ENCODE measurements around the gene MBD6. TPM values are rescaled to one million over a fixed set of nuclear protein-coding genes. Genes with fewer than 3 reads are reported as not detected.

MBD6 gene
- 10 to 100 TPM; 94.2 to 96.7 TPM for total RNA-seq

GRCh38 chr12:57522011-57522886 lies at the start of gene MBD6:
Gene MBD6 (plus strand): TSS chr12:57522824. CDS start chr12:57524304, 1,480 bp downstream.
- ATAC-seq (ENCODE audit: low read depth): peak; percentile 52
- peaks cover 51% of the 10 kb centered on the region for H3K4me1 Mint-ChIP-seq
- POLR2A ChIA-PET: interaction anchor here (2.6 kb wide), 1 partner anchor 45 kb away, joined by 11 read pairs; no protein-coding TSS in a partner anchor

GRCh38 chr12:57473392-57473791 lies 49.2 kb upstream of the MBD6 start:
- Mint-ChIP-seq H3K4me1 (peaks cover 31% of the 10 kb centered on the region), H3K36me3 (peaks cover 50% of the 10 kb centered on the region), H3K27me3 (no peaks in the 10 kb centered on the region), H3K27ac (peak overlapping the region; percentile 35), H3K4me3 (peak overlapping the region; percentile 17), H3K9me3 (no peaks in the 10 kb centered on the region)
- POLR2A ChIA-PET: interaction anchor here (8.0 kb wide), 1 partner anchor 11 kb away, joined by 119 read pairs; the partner anchor contains the start of gene GLI1
- DNase-seq (no peak), ATAC-seq (ENCODE audit: low read depth) (no peak)

More at GRCh38 chr12:57522011-57522886, at the start of gene MBD6:
- no peaks in the 10 kb centered on the region for H3K9me3 Mint-ChIP-seq
- no peaks in the 10 kb centered on the region for H3K27me3 Mint-ChIP-seq
- H3K4me3 Mint-ChIP-seq: peak within 1 kb of the TSS; percentile 97
- peak; percentile 97 for DNase-seq
- peak within 1 kb of the TSS; percentile 100 for H3K27ac Mint-ChIP-seq
- peaks cover 22% of the 10 kb centered on the region for H3K36me3 Mint-ChIP-seq

- peaks cover 36% of the 10 kb centered on the region for H3K4me1 Mint-ChIP-seq
- no peaks in the 10 kb centered on the region for H3K27me3 Mint-ChIP-seq
- peak overlapping the region; percentile 84 for H3K4me3 Mint-ChIP-seq
- H3K27ac Mint-ChIP-seq: no peak overlapping the region
- no peaks in the 10 kb centered on the region for H3K9me3 Mint-ChIP-seq
- ATAC-seq (ENCODE audit: low read depth) (no peak), DNase-seq (no peak)
- POLR2A ChIA-PET: interaction anchor here (2.1 to 8.0 kb wide), 2 partner anchors 12 to 46 kb away, joined by 5 to 119 read pairs; partner anchors contain the start of gene GLI1
- H3K36me3 Mint-ChIP-seq: peaks cover 50% of the 10 kb centered on the region
Measured at GRCh38 chr12:57473886-57474285, 48.7 kb upstream of the MBD6 start.

- Mint-ChIP-seq H3K4me3 (peak overlapping the region; percentile 84), H3K9me3 (no peaks in the 10 kb centered on the region)
Measured at GRCh38 chr12:57474430-57474829, 48.2 kb upstream of the MBD6 start.

GRCh38 chr12:57474862-57475261 lies 47.8 kb upstream of the MBD6 start:
- H3K27ac Mint-ChIP-seq: peak overlapping the region; percentile 73
- peaks cover 43% of the 10 kb centered on the region for H3K4me1 Mint-ChIP-seq
- DNase-seq (no peak), ATAC-seq (ENCODE audit: low read depth) (no peak)
- H3K27me3 Mint-ChIP-seq: no peaks in the 10 kb centered on the region
- POLR2A ChIA-PET: interaction anchor here (0.8 to 8.0 kb wide), 3 partner anchors 12 to 248 kb away, joined by 3 to 119 read pairs (median 5); partner anchors contain the start of gene GLI1
- no peaks in the 10 kb centered on the region for H3K9me3 Mint-ChIP-seq
- peaks cover 43% of the 10 kb centered on the region for H3K36me3 Mint-ChIP-seq
- H3K4me3 Mint-ChIP-seq: peak overlapping the region; percentile 84

More at GRCh38 chr12:57474430-57474829, 48.2 kb upstream of the MBD6 start:
- Mint-ChIP-seq H3K36me3 (peaks cover 46% of the 10 kb centered on the region), H3K27me3 (no peaks in the 10 kb centered on the region), H3K27ac (peak overlapping the region; percentile 73), H3K4me1 (peaks cover 39% of the 10 kb centered on the region)
- DNase-seq (no peak), ATAC-seq (ENCODE audit: low read depth) (no peak)
- POLR2A ChIA-PET: interaction anchor here (0.8 to 8.0 kb wide), 3 partner anchors 12 to 248 kb away, joined by 3 to 119 read pairs (median 5); partner anchors contain the start of gene GLI1

- H3K27ac Mint-ChIP-seq: peak overlapping the region; percentile 99
- H3K4me3 Mint-ChIP-seq: peak overlapping the region; percentile 96
- H3K4me1 Mint-ChIP-seq: peaks cover 47% of the 10 kb centered on the region
- ATAC-seq (ENCODE audit: low read depth) (no peak), DNase-seq (no peak)
- H3K9me3 Mint-ChIP-seq: no peaks in the 10 kb centered on the region
- POLR2A ChIA-PET: interaction anchor here (1.8 to 8.0 kb wide), 5 partner anchors 12 to 44 kb away, joined by 5 to 119 read pairs (median 16); partner anchors contain the start of genes DDIT3, GLI1 and MARS1
- peaks cover 43% of the 10 kb centered on the region for H3K36me3 Mint-ChIP-seq
- H3K27me3 Mint-ChIP-seq: no peaks in the 10 kb centered on the region
Measured at GRCh38 chr12:57475271-57476161, 47.1 kb upstream of the MBD6 start.

GRCh38 chr12:57476162-57476992 lies 46.2 kb upstream of the MBD6 start:
- peaks cover 40% of the 10 kb centered on the region for H3K36me3 Mint-ChIP-seq
- ATAC-seq (ENCODE audit: low read depth) (peak; percentile 39), DNase-seq (peak; percentile 85)
- peaks cover 54% of the 10 kb centered on the region for H3K4me1 Mint-ChIP-seq
- POLR2A ChIA-PET: interaction anchor here (1.2 to 8.0 kb wide), 9 partner anchors 12 to 70 kb away, joined by 3 to 119 read pairs (median 11); partner anchors contain the start of genes DCTN2, DDIT3, GLI1 and MARS1
- H3K27me3 Mint-ChIP-seq: no peaks in the 10 kb centered on the region
- H3K4me3 Mint-ChIP-seq: peak overlapping the region; percentile 96
- no peaks in the 10 kb centered on the region for H3K9me3 Mint-ChIP-seq
- peak overlapping the region; percentile 99 for H3K27ac Mint-ChIP-seq

GRCh38 chr12:57476993-57477709 lies 45.5 kb upstream of the MBD6 start:
- peak; percentile 1 for ATAC-seq (ENCODE audit: low read depth)

GRCh38 chr12:57477710-57478681 lies 44.6 kb upstream of the MBD6 start:
- POLR2A ChIA-PET: interaction anchor here (0.5 to 8.0 kb wide), 15 partner anchors 9 to 790 kb away, joined by 3 to 119 read pairs (median 5); partner anchors contain the start of genes DCTN2, DDIT3, GLI1 and MARS1
- peaks cover 28% of the 10 kb centered on the region for H3K36me3 Mint-ChIP-seq
- peak overlapping the region; percentile 96 for H3K4me3 Mint-ChIP-seq
- H3K27me3 Mint-ChIP-seq: no peaks in the 10 kb centered on the region
- H3K9me3 Mint-ChIP-seq: no peaks in the 10 kb centered on the region
- peaks cover 51% of the 10 kb centered on the region for H3K4me1 Mint-ChIP-seq
- H3K27ac Mint-ChIP-seq: peak overlapping the region; percentile 99
- ATAC-seq (ENCODE audit: low read depth) (peak; percentile 62), DNase-seq (peak; percentile 65)

More at GRCh38 chr12:57476993-57477709, 45.5 kb upstream of the MBD6 start:
- Mint-ChIP-seq H3K36me3 (peaks cover 35% of the 10 kb centered on the region), H3K9me3 (no peaks in the 10 kb centered on the region), H3K27me3 (no peaks in the 10 kb centered on the region), H3K27ac (peak overlapping the region; percentile 99), H3K4me3 (peak overlapping the region; percentile 96), H3K4me1 (peaks cover 57% of the 10 kb centered on the region)
- no peak for DNase-seq
- POLR2A ChIA-PET: interaction anchor here (0.6 to 8.0 kb wide), 12 partner anchors 8 to 789 kb away, joined by 3 to 119 read pairs (median 6); partner anchors contain the start of genes DCTN2, DDIT3, GLI1 and MARS1

GRCh38 chr12:57479043-57479375 lies 43.6 kb upstream of the MBD6 start:
- ATAC-seq (ENCODE audit: low read depth) (no peak), DNase-seq (no peak)
- Mint-ChIP-seq H3K9me3 (no peaks in the 10 kb centered on the region), H3K27ac (peak overlapping the region; percentile 99), H3K27me3 (no peaks in the 10 kb centered on the region), H3K4me3 (peak overlapping the region; percentile 96), H3K4me1 (peaks cover 50% of the 10 kb centered on the region), H3K36me3 (peaks cover 24% of the 10 kb centered on the region)
- POLR2A ChIA-PET: interaction anchor here (0.6 to 8.0 kb wide), 4 partner anchors 8 to 40 kb away, joined by 3 to 119 read pairs (median 55); partner anchors contain the start of genes DDIT3 and GLI1
